HG02678 (cell line): Measurements from ENCODE around the gene LAGE3.

Source experiments
- ATAC-seq: cut with Tn5 transposase; IDR thresholded peaks from one replicate; pipeline ENCODE4 v1.9.1; 2021; ENCODE audit warnings: mild to moderate bottlenecking, moderate library complexity; ENCODE audit not compliant: unreplicated experiment

Gene LAGE3

GRCh38 chrX:154481195-154481594, 2.1 kb upstream of the LAGE3 start:
- ATAC-seq, result no peak

GRCh38 chrX:154477891-154478477, 1.1 kb downstream of the LAGE3 start:
- no peak for ATAC-seq

- ATAC-seq, result no peak
Observed at GRCh38 chrX:154476821-154477220, 2.3 kb downstream of the LAGE3 start.

- ATAC-seq, result no peak
Observed at GRCh38 chrX:154473683-154474082, 5.4 kb downstream of the LAGE3 start.

- no peak for ATAC-seq
Observed at GRCh38 chrX:154472685-154473632, 6.1 kb downstream of the LAGE3 start.

- no peak for ATAC-seq
Observed at GRCh38 chrX:154471839-154472684, 7.0 kb downstream of the LAGE3 start.

- ATAC-seq, result no peak
Observed at GRCh38 chrX:154470914-154471568, 8.0 kb downstream of the LAGE3 start.

- no peak for ATAC-seq
Observed at GRCh38 chrX:154470434-154470833, 8.6 kb downstream of the LAGE3 start.

GRCh38 chrX:154469880-154470279, 9.2 kb downstream of the LAGE3 start:
- no peak for ATAC-seq

GRCh38 chrX:154469114-154469513, 10.0 kb downstream of the LAGE3 start:
- ATAC-seq, result no peak

GRCh38 chrX:154468217-154468616, 10.9 kb downstream of the LAGE3 start:
- no peak for ATAC-seq

GRCh38 chrX:154467556-154467955, 11.5 kb downstream of the LAGE3 start:
- ATAC-seq, result no peak

- no peak for ATAC-seq
Observed at GRCh38 chrX:154466907-154467306, 12.2 kb downstream of the LAGE3 start.

GRCh38 chrX:154466036-154466435, 13.0 kb downstream of the LAGE3 start:
- no peak for ATAC-seq

- ATAC-seq, result no peak
Observed at GRCh38 chrX:154465601-154466000, 13.5 kb downstream of the LAGE3 start.

GRCh38 chrX:154464806-154465365, 14.2 kb downstream of the LAGE3 start:
- no peak for ATAC-seq

GRCh38 chrX:154463611-154464220, 15.4 kb downstream of the LAGE3 start:
- ATAC-seq, result no peak

- ATAC-seq, result no peak
Observed at GRCh38 chrX:154462396-154462795, 16.7 kb downstream of the LAGE3 start.

- no peak for ATAC-seq
Observed at GRCh38 chrX:154460326-154460725, 18.8 kb downstream of the LAGE3 start.

- ATAC-seq, result no peak
Observed at GRCh38 chrX:154459832-154460231, 19.2 kb downstream of the LAGE3 start.
